GM19239 (cell line): Measurements from ENCODE around the gene SCN2A.
A peak's percentile ranks its signal among the peaks of the same experiment; 100 is the strongest.
"Not testable (repeated sequence)": the region's sequence is repeated elsewhere in the genome, so short reads cannot be mapped to it uniquely, and the experiment has no call there.

Experiments used
- DNase-seq: peaks from one replicate; pipeline ENCODE4 v3.0.0; 2011; ENCODE audit warnings: low spot score; ENCODE audit not compliant: insufficient read length
- FAIRE-seq: peaks from 2 replicates; lab custom pipeline; 2011; peaks lifted over from hg19 to GRCh38; lab: Jason Lieb, UNC

The SCN2A gene

GRCh38 chr2:165248238-165248637 lies 9.0 kb downstream of the SCN2A start:
- no peak for DNase-seq
- no peak for FAIRE-seq

- FAIRE-seq (no peak), DNase-seq (no peak)
Observed at GRCh38 chr2:165251366-165251765, 12.2 kb downstream of the SCN2A start.

- no peak for DNase-seq
- no peak for FAIRE-seq
Observed at GRCh38 chr2:165253178-165253577, 14.0 kb downstream of the SCN2A start.

DNA sequence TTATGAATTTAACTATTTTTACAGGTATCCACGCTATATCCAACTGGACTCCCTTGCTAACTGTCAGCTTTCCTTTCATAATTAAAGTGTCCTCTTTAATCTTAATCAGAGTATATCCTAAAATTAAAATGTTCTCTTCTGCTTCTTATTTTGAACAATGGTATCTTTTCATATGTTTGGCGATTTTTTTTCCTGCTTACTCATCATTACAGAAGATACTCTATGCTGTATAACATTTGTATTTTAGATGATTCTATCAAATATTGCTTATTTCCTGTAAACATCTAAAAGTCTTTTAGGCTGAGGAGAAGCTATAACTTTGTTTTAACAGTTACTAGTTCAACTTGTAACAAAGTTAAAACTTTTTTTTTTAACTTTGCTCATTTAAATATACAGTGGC lies 17.4 kb downstream of the SCN2A start:
- no peak for FAIRE-seq

GRCh38 chr2:165260347-165260746 lies 21.1 kb downstream of the SCN2A start:
- FAIRE-seq, DNase-seq: not testable (repeated sequence)

More for the DNA sequence above, 17.4 kb downstream of the SCN2A start:
- no peak for DNase-seq

- DNase-seq (no peak), FAIRE-seq (no peak)
Observed at GRCh38 chr2:165268754-165269153, 29.5 kb downstream of the SCN2A start.

DNA sequence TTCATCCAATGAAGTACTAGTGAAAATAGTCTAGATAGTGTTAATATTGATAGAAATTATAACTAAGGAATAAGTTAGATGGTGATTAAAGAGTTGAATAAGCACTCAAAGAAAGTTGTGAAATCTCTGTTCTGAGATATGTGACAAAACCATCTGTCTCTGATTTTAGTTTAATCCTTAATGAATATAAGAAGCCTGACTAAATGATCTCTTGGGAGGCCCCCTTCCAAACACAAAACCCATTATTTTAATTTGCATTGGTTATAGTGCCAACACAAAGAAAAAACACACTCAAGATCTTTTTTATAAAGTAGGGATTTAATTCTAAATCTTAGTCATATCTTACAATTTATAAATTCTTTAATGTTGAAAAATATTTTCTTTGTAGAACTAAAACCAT lies 34.0 kb downstream of the SCN2A start:
- FAIRE-seq (no peak), DNase-seq (no peak)

- no peak for FAIRE-seq
- DNase-seq, result no peak
Observed at GRCh38 chr2:165274698-165275097, 35.5 kb downstream of the SCN2A start.

DNA sequence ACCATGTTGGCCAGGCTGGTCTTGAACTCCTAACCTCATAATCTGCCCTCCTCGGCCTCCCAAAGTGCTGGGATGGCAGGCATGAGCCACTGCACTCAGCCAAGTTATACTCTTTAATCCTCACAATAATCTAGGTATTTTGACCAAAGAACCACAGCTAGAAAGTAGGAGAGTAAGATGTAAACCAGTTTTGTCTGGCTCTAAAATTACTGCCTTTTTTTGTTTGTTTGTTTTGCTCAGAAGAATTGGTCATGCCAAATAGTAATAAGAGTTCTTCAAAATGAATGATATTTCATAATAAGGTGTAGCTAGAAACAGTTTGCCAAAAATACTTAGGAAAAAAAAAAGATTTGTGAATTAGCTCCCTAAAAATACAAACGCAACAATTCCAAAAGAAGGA lies 36.7 kb downstream of the SCN2A start:
- DNase-seq, result no peak
- FAIRE-seq, result no peak

DNA sequence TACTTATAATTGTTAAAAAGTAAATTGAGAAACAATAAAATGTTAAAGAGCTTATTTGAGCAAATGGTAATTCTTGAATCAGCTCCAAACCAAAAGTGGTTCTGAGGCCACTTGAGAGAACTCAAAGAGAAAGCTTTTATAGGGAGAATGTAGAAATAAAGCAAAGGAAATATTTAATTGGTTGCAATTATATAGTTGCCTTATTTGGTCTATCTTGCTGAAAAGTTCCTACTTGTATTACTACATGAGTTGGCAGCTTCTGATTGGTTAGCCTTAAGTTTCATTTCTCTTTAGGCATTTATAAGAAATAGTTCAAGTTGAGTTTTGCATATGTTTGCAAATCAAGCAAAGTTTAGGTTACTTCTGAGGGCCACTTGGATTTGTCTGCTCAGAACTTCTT lies 38.1 kb downstream of the SCN2A start:
- DNase-seq (no peak), FAIRE-seq (no peak)

DNA sequence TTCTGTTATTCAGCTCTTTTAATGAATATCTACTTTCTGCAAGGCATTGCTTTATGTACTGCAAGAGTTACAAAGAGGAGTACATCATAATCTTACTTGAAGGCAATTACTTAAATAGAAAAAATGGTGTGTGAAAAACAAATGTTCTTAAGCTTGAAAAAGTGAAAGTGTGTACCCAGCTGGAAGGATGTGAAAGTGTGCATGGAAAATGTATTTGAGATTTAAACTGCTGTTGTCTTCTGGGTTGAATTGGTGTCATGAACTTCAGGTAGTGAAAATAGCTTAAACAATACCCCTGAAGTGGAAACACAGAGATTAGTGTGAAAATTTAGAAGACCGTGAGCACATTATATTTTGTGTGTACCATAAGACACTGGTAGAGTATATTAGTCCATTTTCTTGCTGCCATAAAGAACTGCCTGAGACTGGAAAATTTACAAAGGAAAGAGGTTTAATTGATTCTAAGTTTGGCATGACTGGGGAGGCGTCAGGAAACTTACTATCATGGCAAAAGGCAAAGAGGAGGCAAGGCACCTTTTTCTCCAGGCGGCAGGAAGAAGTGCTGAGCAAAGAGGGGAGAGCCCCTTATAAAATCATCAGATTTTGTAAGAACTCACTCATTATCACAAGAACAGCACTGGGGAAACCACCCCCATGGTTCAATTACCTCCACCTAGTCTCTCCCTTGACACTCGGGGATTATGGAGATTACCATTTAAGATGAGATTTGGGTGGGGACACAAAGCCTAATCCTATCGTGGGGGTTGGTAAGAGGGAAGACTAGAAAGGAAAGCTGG lies 38.8 kb downstream of the SCN2A start:
- FAIRE-seq (no peak), DNase-seq (no peak)

DNA sequence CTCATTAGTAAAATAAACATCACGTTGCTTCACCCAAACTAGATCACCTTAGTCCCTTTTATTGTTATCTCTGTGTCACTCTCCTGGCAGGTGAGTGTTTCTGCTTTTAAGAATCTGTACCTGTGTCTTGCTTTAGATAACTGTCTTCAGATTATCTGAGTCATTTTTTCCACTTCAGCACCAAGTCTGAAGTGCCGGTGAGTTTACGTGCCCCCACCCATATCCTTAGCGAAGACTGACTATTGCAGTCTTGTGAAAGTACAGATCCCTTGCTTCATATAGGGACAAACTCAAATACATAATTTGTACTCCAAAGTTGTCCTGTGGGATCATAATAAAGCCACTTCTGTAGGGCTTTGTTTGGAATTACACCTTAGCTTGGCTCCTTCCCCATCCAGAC lies 41.1 kb downstream of the SCN2A start:
- DNase-seq, result no peak
- FAIRE-seq, result no peak

- FAIRE-seq, result no peak
Observed at GRCh38 chr2:165281387-165281786, 42.2 kb downstream of the SCN2A start.

DNA sequence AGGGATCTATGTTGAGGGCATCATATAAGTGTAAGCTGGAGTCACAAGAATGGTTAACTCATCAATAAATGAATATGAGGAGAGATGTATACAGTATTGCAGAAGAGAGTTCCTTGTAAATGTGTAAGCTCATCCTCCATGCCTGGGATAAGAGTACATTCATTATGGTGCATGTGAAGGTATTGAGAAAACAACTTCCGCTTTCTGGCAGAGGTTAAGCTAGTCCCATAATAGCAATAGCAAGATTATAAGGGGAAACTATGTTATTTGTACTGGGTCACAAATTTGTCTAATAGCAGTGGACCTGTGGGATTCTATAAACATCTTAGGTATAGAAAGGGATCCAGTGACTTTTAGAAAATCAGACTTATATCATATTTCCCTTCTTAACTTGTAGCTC lies 44.1 kb downstream of the SCN2A start:
- FAIRE-seq (no peak), DNase-seq (no peak)

More at GRCh38 chr2:165281387-165281786, 42.2 kb downstream of the SCN2A start:
- DNase-seq, result no peak

GRCh38 chr2:165287094-165287778 lies 48.0 kb downstream of the SCN2A start:
- FAIRE-seq, result no peak
- no peak for DNase-seq

- DNase-seq (no peak), FAIRE-seq (no peak)
Observed at GRCh38 chr2:165289069-165289468, 49.9 kb downstream of the SCN2A start.

DNA sequence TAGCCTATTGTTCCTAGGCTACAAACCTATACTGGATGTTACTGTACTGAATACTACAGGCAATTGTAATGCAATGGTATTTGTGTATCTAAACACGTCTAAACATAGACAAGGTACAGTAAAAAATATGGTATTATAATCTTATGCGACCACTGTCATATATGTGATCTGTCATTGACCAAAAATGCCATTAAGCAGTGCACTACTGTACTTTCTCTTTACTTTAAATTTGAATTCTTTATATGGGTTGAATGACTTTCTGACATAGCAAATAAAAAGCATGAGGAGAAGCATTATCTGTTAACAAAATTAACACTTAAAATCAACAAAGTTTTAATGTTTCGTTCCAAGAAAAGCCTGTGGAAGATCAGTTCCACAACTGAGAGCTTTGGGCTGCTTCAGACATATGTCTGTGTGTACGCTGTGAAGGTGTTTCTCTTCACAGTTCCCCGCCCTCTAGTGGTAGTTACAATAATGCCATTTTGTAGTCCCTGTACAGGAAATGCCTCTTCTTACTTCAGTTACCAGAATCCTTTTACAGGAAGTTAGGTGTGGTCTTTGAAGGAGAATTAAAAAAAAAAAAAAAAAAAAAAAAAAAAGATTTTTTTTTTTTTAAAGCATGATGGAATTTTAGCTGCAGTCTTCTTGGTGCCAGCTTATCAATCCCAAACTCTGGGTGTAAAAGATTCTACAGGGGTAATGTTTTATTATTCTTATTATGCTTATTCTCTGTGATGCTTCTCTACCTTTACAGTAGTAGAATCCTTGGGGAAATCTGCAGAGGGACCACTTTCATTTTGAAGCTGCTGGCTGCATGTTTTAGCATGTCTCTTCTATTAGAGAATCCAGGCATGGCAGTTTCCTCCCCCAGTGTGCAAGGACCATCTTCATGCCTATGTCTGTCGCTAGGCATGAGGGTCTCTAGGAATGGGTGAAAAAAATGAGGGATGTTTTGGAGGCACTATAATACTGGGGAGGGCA lies 54.5 kb downstream of the SCN2A start:
- FAIRE-seq, result peak; percentile 79
- peak; percentile 26 for DNase-seq

DNA sequence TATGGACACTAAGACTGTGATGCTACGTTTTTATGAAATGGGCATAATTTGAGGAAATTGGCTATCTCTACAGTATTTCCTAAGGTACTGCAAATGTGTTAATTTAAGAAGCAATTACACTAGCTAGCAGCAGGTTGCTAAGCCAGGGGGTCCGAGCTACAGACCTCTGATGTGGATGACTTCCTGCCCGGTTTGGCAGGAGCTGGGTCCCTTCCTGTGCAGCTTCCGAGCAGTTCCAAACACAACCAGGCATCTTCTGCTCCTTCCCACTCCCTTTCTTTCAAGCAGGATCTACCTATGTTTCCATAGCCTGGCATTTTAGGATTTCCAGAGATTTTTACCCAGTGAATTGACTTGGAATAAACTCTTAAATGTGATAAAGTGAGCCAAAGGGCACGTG lies 55.7 kb downstream of the SCN2A start:
- FAIRE-seq (no peak), DNase-seq (no peak)

DNA sequence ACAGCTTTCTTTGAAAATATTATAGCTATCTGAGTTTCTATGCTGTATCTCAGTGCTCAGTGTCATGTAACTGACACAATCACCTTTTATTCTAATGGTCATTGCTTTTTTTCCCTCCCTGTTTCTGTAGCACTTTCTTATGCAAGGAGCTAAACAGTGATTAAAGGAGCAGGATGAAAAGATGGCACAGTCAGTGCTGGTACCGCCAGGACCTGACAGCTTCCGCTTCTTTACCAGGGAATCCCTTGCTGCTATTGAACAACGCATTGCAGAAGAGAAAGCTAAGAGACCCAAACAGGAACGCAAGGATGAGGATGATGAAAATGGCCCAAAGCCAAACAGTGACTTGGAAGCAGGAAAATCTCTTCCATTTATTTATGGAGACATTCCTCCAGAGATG lies 56.4 kb downstream of the SCN2A start:
- DNase-seq (no peak), FAIRE-seq (no peak)

GRCh38 chr2:165305391-165306096 lies 66.3 kb downstream of the SCN2A start:
- DNase-seq, result no peak
- no peak for FAIRE-seq
